Panc1 (cell line): Measurements from ENCODE around the gene IREB2. TPM values are rescaled to one million over a fixed set of nuclear protein-coding genes. Genes with fewer than 3 reads are reported as not detected.

Experiments used
- ATAC-seq: fragments of 200-7000 bp; cut with Tn5 transposase; 2 replicates; pipeline ENCODE4 v1.9.1; 2020; ENCODE audit warnings: mild to moderate bottlenecking, moderate library complexity
- BruUV-seq: library from RNA; stranded (reverse); fragments of 400-500 nt; replicated peaks from 2 replicates; lab custom pipeline; 2021; lab: Mats Ljungman, UMichigan
- CTCF ChIA-PET: fragments of 300-600 bp; sonication (Branson Sonifier 250); formaldehyde crosslinking; loops from one replicate; lab custom pipeline; 2022; ENCODE audit warnings: antibody characterized with exemption; lab: Charles Lee
- POLR2A ChIA-PET: fragments of 300-600 bp; sonication (Branson Sonifier 250); formaldehyde crosslinking; loops from one replicate; lab custom pipeline; 2022; ENCODE audit warnings: antibody characterized with exemption; lab: Charles Lee
- DNase-seq: peaks from one replicate; pipeline ENCODE4 v3.0.0-alpha.2; 2010; ENCODE audit warnings: low read depth, low spot score
- H3K27ac ChIP-seq: 2 replicates; pipeline ENCODE4 v1.5.1; 2011; ENCODE audit warnings: mild to moderate bottlenecking, low read length, inconsistent platforms
- H3K27me3 ChIP-seq: fragments of 200-500 bp; sonication (Bioruptor generic); 2 replicates; pipeline ENCODE4 v1.6.0; 2014; ENCODE audit warnings: low read length, inconsistent platforms; ENCODE audit not compliant: control insufficient read depth, insufficient read depth
- H3K36me3 ChIP-seq: fragments of 200-500 bp; sonication (Bioruptor generic); 2 replicates; pipeline ENCODE4 v1.5.1; 2014; ENCODE audit warnings: inconsistent platforms, mild to moderate bottlenecking, low read length, moderate library complexity; ENCODE audit not compliant: control insufficient read depth, insufficient read depth
- H3K4me1 ChIP-seq: 2 replicates; pipeline ENCODE4 v1.5.1; 2011; ENCODE audit warnings: inconsistent platforms, mild to moderate bottlenecking, low read length, moderate library complexity; ENCODE audit not compliant: control insufficient read depth, insufficient read depth
- H3K4me3 ChIP-seq, 2 experiments: 2 replicates each; pipeline ENCODE4 v1.5.1; 2011 to 2012; ENCODE audit warnings: low read depth in 2 of 2, low read length in 2 of 2, mild to moderate bottlenecking in 2 of 2, inconsistent platforms in 1 of 2, moderate library complexity in 1 of 2
- H3K9me3 ChIP-seq: fragments of 200-500 bp; sonication (Bioruptor generic); 2 replicates; pipeline ENCODE4 v1.5.1; 2014; ENCODE audit warnings: low read depth, mild to moderate bottlenecking, inconsistent platforms, low read length, moderate library complexity; ENCODE audit not compliant: control insufficient read depth, insufficient read depth
- POLR2AphosphoS5 ChIP-seq: IDR thresholded peaks from 2 replicates; pipeline ENCODE4 v1.6.1; 2012; ENCODE audit warnings: mild to moderate bottlenecking, low read depth, low read length, moderate library complexity
- SIN3A ChIP-seq: IDR thresholded peaks from 2 replicates; pipeline ENCODE4 v1.6.1; 2012; ENCODE audit warnings: low read depth, mild to moderate bottlenecking, low read length, moderate library complexity, borderline replicate concordance; ENCODE audit not compliant: insufficient read depth
- TCF7L2 ChIP-seq: IDR thresholded peaks from 2 replicates; pipeline ENCODE4 v1.6.1; 2011; ENCODE audit warnings: mild to moderate bottlenecking, low read depth, low read length, inconsistent platforms
- in situ Hi-C: cut with HindIII; loops from 2 replicates; pipeline ENCODE4 v1.10.0; 2016; ENCODE audit warnings: low sequenced_read_pairs, low pct_unique_long_range_greater_than_20kb
- intact Hi-C: fragments of 100-400 bp; cut with micrococcal nuclease; formaldehyde crosslinking; loops from one replicate; pipeline ENCODE4 v1.10.0; 2022; ENCODE audit not compliant: unreplicated experiment
- total RNA-seq: library from RNA; stranded (reverse); gene quantifications from one replicate; pipeline ENCODE4 v1.2.1, GENCODE V29; 2021; ENCODE audit not compliant: unreplicated experiment
- TF ChIP-seq, protein P1 (sequence below), 2 experiments: IDR thresholded peaks; 2 replicates each; pipeline ENCODE4 v1.6.1; 2011 to 2012; ENCODE audit warnings: low read depth in 2 of 2, control low read depth in 1 of 2, low read length in 1 of 2, mild to moderate bottlenecking in 1 of 2, moderate library complexity in 1 of 2; ENCODE audit not compliant: insufficient read depth in 1 of 2
- TF ChIP-seq, protein P2 (sequence below): fragments of 450-650 bp; IDR thresholded peaks from 2 replicates; pipeline ENCODE4 v1.5.1; 2017; ENCODE audit warnings: mild to moderate bottlenecking

The IREB2 gene
- total RNA-seq, 1 experiment from 2014 or later, result 71.7 TPM

DNA sequence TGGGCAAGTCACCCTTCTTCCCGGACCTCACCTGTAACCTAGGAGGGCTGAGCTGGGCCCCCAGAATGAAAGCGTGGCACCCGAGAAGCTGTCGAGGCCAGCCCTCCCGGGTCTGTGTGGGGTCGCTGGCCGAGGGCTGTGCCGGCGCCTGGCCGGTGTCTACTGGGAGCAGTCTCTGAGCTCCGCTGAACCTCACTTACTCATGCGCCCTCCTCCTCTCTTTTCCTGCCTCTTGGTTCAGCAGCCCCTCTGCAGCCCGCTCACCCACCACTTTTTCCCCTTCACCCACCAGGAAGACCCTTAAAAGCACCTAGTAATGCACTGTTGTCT lies 69.8 kb downstream of the IREB2 start:
- CTCF ChIA-PET, result interaction anchor here (0.5 kb wide), 1 partner anchor 59 kb away, joined by 4 read pairs; no protein-coding TSS in a partner anchor
- no TSS peak for BruUV-seq
- Histone ChIP-seq H3K36me3 (no peaks in the 10 kb centered on the region), H3K27ac (peak overlapping the region; percentile 80), H3K4me3 (peak overlapping the region; percentile 74 to 93), H3K4me1 (peaks cover 12% of the 10 kb centered on the region; the same call in 1 of the 2 replicates), H3K9me3 (no peaks in the 10 kb centered on the region), H3K27me3 (no peaks in the 10 kb centered on the region)
- in situ Hi-C loops, result no loop called here
- DNase-seq (no peak), ATAC-seq (peak; percentile 56)
- TF ChIP-seq, protein P1, sequence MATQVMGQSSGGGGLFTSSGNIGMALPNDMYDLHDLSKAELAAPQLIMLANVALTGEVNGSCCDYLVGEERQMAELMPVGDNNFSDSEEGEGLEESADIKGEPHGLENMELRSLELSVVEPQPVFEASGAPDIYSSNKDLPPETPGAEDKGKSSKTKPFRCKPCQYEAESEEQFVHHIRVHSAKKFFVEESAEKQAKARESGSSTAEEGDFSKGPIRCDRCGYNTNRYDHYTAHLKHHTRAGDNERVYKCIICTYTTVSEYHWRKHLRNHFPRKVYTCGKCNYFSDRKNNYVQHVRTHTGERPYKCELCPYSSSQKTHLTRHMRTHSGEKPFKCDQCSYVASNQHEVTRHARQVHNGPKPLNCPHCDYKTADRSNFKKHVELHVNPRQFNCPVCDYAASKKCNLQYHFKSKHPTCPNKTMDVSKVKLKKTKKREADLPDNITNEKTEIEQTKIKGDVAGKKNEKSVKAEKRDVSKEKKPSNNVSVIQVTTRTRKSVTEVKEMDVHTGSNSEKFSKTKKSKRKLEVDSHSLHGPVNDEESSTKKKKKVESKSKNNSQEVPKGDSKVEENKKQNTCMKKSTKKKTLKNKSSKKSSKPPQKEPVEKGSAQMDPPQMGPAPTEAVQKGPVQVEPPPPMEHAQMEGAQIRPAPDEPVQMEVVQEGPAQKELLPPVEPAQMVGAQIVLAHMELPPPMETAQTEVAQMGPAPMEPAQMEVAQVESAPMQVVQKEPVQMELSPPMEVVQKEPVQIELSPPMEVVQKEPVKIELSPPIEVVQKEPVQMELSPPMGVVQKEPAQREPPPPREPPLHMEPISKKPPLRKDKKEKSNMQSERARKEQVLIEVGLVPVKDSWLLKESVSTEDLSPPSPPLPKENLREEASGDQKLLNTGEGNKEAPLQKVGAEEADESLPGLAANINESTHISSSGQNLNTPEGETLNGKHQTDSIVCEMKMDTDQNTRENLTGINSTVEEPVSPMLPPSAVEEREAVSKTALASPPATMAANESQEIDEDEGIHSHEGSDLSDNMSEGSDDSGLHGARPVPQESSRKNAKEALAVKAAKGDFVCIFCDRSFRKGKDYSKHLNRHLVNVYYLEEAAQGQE (IDR thresholded peaks at IDR 0.05; ENCODE audit: insufficient read depth in 1 of 2, low read depth in 2 of 2, low read length in 1 of 2), result no peak
- no peak for TF ChIP-seq TCF7L2
- TF ChIP-seq SIN3A, result no peak
- TF ChIP-seq POLR2AphosphoS5, result no peak
- TF ChIP-seq, protein P2, sequence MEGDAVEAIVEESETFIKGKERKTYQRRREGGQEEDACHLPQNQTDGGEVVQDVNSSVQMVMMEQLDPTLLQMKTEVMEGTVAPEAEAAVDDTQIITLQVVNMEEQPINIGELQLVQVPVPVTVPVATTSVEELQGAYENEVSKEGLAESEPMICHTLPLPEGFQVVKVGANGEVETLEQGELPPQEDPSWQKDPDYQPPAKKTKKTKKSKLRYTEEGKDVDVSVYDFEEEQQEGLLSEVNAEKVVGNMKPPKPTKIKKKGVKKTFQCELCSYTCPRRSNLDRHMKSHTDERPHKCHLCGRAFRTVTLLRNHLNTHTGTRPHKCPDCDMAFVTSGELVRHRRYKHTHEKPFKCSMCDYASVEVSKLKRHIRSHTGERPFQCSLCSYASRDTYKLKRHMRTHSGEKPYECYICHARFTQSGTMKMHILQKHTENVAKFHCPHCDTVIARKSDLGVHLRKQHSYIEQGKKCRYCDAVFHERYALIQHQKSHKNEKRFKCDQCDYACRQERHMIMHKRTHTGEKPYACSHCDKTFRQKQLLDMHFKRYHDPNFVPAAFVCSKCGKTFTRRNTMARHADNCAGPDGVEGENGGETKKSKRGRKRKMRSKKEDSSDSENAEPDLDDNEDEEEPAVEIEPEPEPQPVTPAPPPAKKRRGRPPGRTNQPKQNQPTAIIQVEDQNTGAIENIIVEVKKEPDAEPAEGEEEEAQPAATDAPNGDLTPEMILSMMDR, result no peak
- intact Hi-C loops, result no loop called here
- POLR2A ChIA-PET, result interaction anchor here (0.6 kb wide), 1 partner anchor 66 kb away, joined by 5 read pairs; no protein-coding TSS in a partner anchor

DNA sequence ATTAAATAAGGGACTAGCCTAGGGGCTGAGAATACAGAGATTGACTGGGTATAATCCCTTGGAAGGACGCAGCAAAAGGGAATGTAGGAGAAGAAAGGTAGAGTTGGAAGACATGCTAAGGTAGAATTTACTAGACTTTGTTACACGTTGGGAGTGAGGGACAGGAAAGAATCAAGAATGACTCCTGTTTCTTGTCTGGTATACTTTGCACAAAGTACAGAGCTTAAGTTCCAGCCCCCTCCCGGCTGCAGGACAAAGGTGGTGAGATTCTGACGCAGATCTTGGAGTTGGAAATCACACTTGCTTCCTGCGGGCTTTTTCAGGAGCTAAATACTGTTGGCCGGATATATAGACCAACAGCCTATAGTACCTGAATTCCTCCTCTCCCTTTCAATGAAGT lies 70.3 kb downstream of the IREB2 start:
- in situ Hi-C loops, result no loop called here
- no peak for ATAC-seq
- ChIA-PET POLR2A (interaction anchor here (0.6 kb wide), 1 partner anchor 65 kb away, joined by 5 read pairs; no protein-coding TSS in a partner anchor), CTCF (interaction anchor here (0.5 to 0.7 kb wide), 3 partner anchors 29 to 395 kb away, joined by 3 to 4 read pairs (median 4); no protein-coding TSS in a partner anchor)
- Histone ChIP-seq H3K36me3 (no peaks in the 10 kb centered on the region), H3K27me3 (no peaks in the 10 kb centered on the region), H3K4me1 (peaks cover 12% of the 10 kb centered on the region; the same call in 1 of the 2 replicates), H3K4me3 (peak overlapping the region; percentile 74 to 93), H3K27ac (peak overlapping the region; percentile 80), H3K9me3 (no peaks in the 10 kb centered on the region)
- TF ChIP-seq POLR2AphosphoS5 (no peak), TCF7L2 (no peak), SIN3A (no peak)
- TF ChIP-seq, protein P2, result no peak
- TF ChIP-seq, protein P1 (IDR thresholded peaks at IDR 0.05; ENCODE audit: insufficient read depth in 1 of 2, low read depth in 2 of 2, low read length in 1 of 2), result no peak
- DNase-seq, result no peak
- no TSS peak for BruUV-seq
- intact Hi-C loops, result no loop called here
